Left ventricle myocardium inferior (tissue), 1 donor: ENCODE data around the gene SCLY. TPM values are rescaled to one million over a fixed set of nuclear protein-coding genes. Genes with fewer than 3 reads are reported as not detected.
"Not testable (repeated sequence)": the region's sequence is repeated elsewhere in the genome, so short reads cannot be mapped to it uniquely, and the experiment has no call there.

Experiments
- DNase-seq: peaks from one replicate; pipeline ENCODE4 v3.0.0-alpha.2; 2020
- H3K27ac ChIP-seq: fragments of 200-600 bp; replicated peaks from 2 replicates; pipeline ENCODE4 v1.8.0; 2021
- H3K27me3 ChIP-seq: fragments of 200-600 bp; 2 replicates; pipeline ENCODE4 v1.8.0; 2021; ENCODE audit warnings: low read depth
- H3K36me3 ChIP-seq: fragments of 200-600 bp; 2 replicates; pipeline ENCODE4 v1.8.0; 2021
- H3K4me1 ChIP-seq: fragments of 200-600 bp; 2 replicates; pipeline ENCODE4 v1.8.0; 2021
- H3K4me3 ChIP-seq: fragments of 200-600 bp; 2 replicates; pipeline ENCODE4 v1.8.0; 2021; ENCODE audit warnings: mild to moderate bottlenecking, moderate library complexity
- H3K9me3 ChIP-seq: fragments of 200-600 bp; replicated peaks from 2 replicates; pipeline ENCODE4 v1.8.0; 2021
- intact Hi-C: fragments of 100-400 bp; cut with micrococcal nuclease; formaldehyde crosslinking; loops from one replicate; pipeline ENCODE4 v1.11.0; 2022
- total RNA-seq: library from RNA; stranded (reverse); fragmentation: NEBNext Ultra II Directional; extraction: Animal tissue kit (Norgen Biotek cat#: 25700); gene quantifications from one replicate; pipeline ENCODE4 v1.2.1, GENCODE V29; 2021
- TF ChIP-seq, protein P1 (sequence below): fragments of 200-600 bp; IDR thresholded peaks from 2 replicates; pipeline ENCODE4 v1.8.0; 2021; ENCODE audit warnings: antibody characterized with exemption, mild to moderate bottlenecking, borderline replicate concordance
- donor health status: DM: no; HTN: yes; CAD: no; lungs with severe emphysema.

The SCLY gene
- total RNA-seq, 1 donor from 2014 or later = 10.9 TPM

DNA sequence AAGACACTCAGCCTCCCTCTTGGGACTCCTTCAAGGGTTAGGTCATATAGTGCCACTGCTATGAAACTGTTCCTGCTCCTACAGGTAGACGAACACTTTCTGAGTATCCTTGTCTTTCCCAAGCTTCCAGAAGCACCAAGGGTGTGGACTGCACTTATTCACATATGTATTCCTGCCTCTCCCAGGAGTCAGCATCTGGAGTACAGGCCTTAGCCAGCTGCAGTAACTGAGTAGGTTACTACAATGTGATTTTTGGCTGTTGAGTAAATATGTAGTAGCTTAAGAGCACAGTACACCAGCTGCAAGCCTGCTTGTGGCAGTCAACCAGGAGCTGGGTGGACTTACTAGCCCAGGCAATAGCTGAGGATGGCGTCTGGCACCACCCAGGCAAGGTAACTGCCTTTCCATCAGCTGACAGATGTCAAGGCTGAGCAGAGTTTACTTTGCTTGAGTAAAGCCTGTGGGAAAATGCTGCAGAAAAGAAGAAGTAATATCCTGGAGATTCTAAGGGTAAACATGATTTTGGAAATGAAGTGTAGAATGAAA, 14.0 kb upstream of the SCLY start:
- TF ChIP-seq, protein P1, sequence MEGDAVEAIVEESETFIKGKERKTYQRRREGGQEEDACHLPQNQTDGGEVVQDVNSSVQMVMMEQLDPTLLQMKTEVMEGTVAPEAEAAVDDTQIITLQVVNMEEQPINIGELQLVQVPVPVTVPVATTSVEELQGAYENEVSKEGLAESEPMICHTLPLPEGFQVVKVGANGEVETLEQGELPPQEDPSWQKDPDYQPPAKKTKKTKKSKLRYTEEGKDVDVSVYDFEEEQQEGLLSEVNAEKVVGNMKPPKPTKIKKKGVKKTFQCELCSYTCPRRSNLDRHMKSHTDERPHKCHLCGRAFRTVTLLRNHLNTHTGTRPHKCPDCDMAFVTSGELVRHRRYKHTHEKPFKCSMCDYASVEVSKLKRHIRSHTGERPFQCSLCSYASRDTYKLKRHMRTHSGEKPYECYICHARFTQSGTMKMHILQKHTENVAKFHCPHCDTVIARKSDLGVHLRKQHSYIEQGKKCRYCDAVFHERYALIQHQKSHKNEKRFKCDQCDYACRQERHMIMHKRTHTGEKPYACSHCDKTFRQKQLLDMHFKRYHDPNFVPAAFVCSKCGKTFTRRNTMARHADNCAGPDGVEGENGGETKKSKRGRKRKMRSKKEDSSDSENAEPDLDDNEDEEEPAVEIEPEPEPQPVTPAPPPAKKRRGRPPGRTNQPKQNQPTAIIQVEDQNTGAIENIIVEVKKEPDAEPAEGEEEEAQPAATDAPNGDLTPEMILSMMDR = no peak
- Histone ChIP-seq H3K4me3 (no peak overlapping the region), H3K27me3 (no peaks in the 10 kb centered on the region), H3K36me3 (peaks cover 42% of the 10 kb centered on the region), H3K9me3 (peaks cover 6% of the 10 kb centered on the region), H3K4me1 (peaks cover 12% of the 10 kb centered on the region), H3K27ac (no peak overlapping the region)
- intact Hi-C loops = no loop called here
- DNase-seq = no peak

DNA sequence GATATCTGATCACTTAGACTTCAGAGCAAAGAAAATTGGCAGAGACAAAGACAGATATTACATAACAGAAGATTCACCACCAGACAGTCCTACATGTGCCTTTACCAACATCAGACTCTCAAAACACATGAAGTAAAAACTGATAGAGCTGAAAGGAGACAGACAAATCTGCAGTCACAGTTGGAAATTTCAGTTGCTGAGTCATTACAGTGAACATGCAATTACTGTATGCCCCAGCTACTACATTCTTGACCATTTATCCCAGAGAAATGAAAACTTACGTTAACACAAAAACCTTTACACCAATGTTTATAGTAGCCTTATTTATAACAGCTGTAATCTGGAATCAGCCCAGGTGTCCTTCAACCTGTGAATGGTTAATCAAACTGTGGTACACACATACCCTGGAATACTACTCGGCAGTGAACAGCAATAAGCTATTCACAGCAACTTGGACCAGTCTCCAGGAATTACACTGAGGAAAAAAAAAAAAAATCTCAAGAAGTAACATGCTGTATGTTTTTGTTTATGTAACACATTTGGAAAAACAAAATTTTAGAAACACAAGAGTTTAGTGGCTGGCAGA, 7.5 kb upstream of the SCLY start:
- H3K27ac ChIP-seq = no peak overlapping the region
- no peaks in the 10 kb centered on the region for H3K27me3 ChIP-seq
- no peaks in the 10 kb centered on the region for H3K36me3 ChIP-seq
- no peak overlapping the region for H3K4me3 ChIP-seq
- intact Hi-C loops = no loop called here
- no peaks in the 10 kb centered on the region for H3K4me1 ChIP-seq
- TF ChIP-seq, protein P1 = no peak
- peaks cover 6% of the 10 kb centered on the region for H3K9me3 ChIP-seq
- no peak for DNase-seq

DNA sequence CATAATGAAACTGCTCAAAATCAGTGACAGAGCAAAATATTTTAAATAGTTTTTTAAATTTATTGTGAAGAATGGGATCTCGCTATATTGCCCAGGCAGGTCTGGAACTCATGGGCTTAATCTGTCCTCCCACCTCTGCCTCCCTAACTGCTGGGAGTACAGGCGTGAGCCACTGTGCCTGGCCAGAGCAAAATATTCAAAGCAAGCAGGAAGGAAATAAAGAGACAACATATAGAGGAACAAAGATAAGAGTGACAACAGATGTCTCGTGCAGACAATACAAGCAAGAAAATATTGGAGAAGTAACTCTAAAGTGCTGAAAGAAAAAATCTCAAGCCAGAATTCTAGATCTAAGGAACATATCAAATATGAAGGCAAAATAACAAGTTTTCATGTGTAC, 5.0 kb upstream of the SCLY start:
- no peaks in the 10 kb centered on the region for H3K9me3 ChIP-seq
- H3K36me3 ChIP-seq = no peaks in the 10 kb centered on the region
- intact Hi-C loops = no loop called here
- H3K27ac ChIP-seq = no peak overlapping the region
- H3K4me3 ChIP-seq = no peak overlapping the region
- no peak for DNase-seq
- no peaks in the 10 kb centered on the region for H3K27me3 ChIP-seq
- TF ChIP-seq, protein P1 = no peak
- H3K4me1 ChIP-seq = peaks cover 16% of the 10 kb centered on the region

DNA sequence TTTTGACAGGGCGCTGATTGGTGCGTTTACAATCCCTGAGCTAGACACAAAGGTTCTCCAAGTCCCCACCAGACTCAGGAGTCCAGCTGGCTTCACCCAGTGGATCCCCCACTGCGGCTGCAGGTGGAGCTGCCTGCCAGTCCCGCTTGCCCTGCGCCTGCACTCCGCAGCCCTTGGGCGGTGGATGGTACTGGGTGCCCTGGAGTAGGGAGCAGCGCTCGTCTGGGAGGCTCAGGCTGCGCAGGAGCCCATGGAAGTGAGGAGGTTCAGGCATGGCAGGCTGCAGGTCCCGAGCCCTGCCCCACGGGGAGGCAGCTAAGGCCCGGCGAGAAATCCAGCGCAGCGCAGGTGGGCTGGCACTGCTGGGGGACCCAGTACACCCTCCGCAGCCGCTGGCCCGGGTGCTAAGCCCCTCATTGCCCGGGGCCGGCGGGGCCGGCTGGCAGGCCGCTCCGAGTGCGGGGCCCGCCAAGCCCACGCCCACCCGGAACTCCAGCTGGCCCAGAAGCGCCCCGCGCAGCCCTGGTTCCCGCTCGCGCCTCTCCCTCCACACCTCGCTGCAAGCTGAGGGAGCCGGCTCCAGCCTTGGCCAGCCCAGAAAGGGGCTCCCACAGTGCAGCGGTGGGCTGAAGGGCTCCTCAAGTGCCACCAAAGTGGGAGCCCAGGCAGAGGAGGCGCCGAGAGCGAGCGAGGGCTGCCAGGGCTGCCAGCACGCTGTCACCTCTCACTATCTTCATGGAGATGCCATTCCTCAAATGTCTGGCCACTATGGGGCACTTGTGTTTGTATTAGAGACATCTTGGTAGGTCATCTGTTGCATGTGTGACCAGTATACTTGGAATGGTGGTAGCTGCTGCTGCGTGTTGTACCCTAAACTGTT, 2.9 kb upstream of the SCLY start:
- DNase-seq, H3K9me3 ChIP-seq, H3K36me3 ChIP-seq, H3K4me3 ChIP-seq, H3K27me3 ChIP-seq, intact Hi-C loops, H3K27ac ChIP-seq: not testable (repeated sequence)
- peaks cover 31% of the 10 kb centered on the region for H3K4me1 ChIP-seq

DNA sequence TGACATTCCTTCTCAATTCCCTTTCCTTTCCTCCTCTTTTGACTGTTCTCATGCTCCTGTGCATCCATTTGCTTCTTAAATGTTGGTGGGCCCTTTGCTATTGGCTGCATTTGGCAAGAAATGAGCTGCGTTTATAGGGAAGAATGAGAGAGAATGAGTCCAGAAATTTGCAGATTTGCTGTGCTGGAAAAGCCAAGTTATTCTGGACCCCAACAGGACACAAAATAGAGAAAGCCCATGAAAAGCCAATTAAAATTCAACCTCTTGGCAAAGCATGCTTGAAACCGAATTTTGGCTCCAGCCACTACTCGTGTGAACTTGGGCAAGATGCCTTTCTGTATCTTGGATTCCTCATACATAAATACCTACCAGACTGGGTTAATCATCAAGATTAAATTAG, 1.3 kb upstream of the SCLY start:
- H3K4me1 ChIP-seq = peaks cover 31% of the 10 kb centered on the region
- no peak for DNase-seq
- intact Hi-C loops = no loop called here
- H3K27me3 ChIP-seq = no peaks in the 10 kb centered on the region
- peak overlapping the region; percentile 99 for H3K4me3 ChIP-seq
- H3K27ac ChIP-seq = no peak overlapping the region
- TF ChIP-seq, protein P1 = no peak
- peaks cover 3% of the 10 kb centered on the region for H3K36me3 ChIP-seq
- no peaks in the 10 kb centered on the region for H3K9me3 ChIP-seq

DNA sequence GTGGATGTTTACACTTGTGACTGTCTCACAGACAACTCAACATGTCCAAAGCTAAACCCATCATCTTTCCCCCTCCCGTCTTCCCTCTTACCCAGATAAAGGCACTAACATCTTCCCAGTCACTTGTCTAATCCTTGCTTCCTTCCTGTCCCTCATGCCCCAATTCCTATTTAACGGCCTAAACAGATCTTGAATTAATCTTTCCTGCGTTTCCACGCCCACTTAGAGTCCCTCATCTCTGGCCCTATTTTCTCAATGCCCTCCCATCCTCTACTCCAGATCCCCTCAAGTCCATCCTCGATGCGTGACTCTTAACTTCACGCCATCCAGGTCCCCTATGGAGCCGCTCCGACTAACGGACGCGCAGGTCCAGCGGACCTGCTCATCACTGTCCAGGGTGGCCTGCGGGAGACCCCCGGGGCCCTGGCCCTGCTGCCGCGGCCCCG, 682 bp upstream of the SCLY start:
- no peak for DNase-seq
- intact Hi-C loops = no loop called here
- Histone ChIP-seq H3K36me3 (peaks cover 9% of the 10 kb centered on the region), H3K27ac (peak overlapping the region; percentile 90), H3K4me3 (peak overlapping the region; percentile 99), H3K27me3 (no peaks in the 10 kb centered on the region), H3K9me3 (no peaks in the 10 kb centered on the region), H3K4me1 (peaks cover 31% of the 10 kb centered on the region)
- TF ChIP-seq, protein P1 = no peak
